Measurements from ENCODE around the gene SOBP.

GRCh38 chr6:107488875-107489635 is 862 bp upstream of the SOBP start:
- TF ChIP-seq POLR2A (IDR thresholded peaks at IDR 0.05) (no peak), CTCF (IDR thresholded peaks at IDR 0.05) (no peak)

All from tibial nerve (tissue), 3 donors.